HUES48 (cell line): ENCODE measurements around the gene PDZD2.

ENCODE experiments used
- H3K27ac ChIP-seq: one replicate; pipeline ENCODE4 v1.7.0; 2013; ENCODE audit warnings: low read depth, low read length, inconsistent platforms
- H3K27me3 ChIP-seq: 2 replicates; pipeline ENCODE4 v1.6.1; 2013; ENCODE audit warnings: mild to moderate bottlenecking, low read length; ENCODE audit not compliant: control insufficient read depth, insufficient read depth
- H3K36me3 ChIP-seq: 2 replicates; pipeline ENCODE4 v1.6.1; 2013; ENCODE audit warnings: low read length; ENCODE audit not compliant: control insufficient read depth, insufficient read depth
- H3K4me1 ChIP-seq: 2 replicates; pipeline ENCODE4 v1.6.1; 2013; ENCODE audit warnings: mild to moderate bottlenecking, low read length; ENCODE audit not compliant: control insufficient read depth, insufficient read depth
- H3K4me3 ChIP-seq: 2 replicates; pipeline ENCODE4 v1.5.1; 2013; ENCODE audit warnings: mild to moderate bottlenecking, low read depth, low read length
- H3K9ac ChIP-seq: 2 replicates; pipeline ENCODE4 v1.6.1; 2013; ENCODE audit warnings: mild to moderate bottlenecking, low read depth, low read length, moderate library complexity
- H3K9me3 ChIP-seq: 2 replicates; pipeline ENCODE4 v1.6.1; 2013; ENCODE audit warnings: low read length; ENCODE audit not compliant: control insufficient read depth, insufficient read depth

Gene PDZD2

GRCh38 chr5:32123058-32123805 lies 484.3 kb downstream of the PDZD2 start:
- H3K27ac ChIP-seq = no peak overlapping the region
- H3K36me3 ChIP-seq = peaks cover 82% of the 10 kb centered on the region

GRCh38 chr5:32123889-32124676 lies 485.2 kb downstream of the PDZD2 start:
- Histone ChIP-seq H3K36me3 (peaks cover 83% of the 10 kb centered on the region), H3K9ac (no peak overlapping the region), H3K4me1 (no peaks in the 10 kb centered on the region), H3K9me3 (no peaks in the 10 kb centered on the region), H3K4me3 (no peak overlapping the region), H3K27ac (no peak overlapping the region), H3K27me3 (no peaks in the 10 kb centered on the region)

More at GRCh38 chr5:32123058-32123805, 484.3 kb downstream of the PDZD2 start:
- no peaks in the 10 kb centered on the region for H3K27me3 ChIP-seq
- no peaks in the 10 kb centered on the region for H3K4me1 ChIP-seq
- H3K9me3 ChIP-seq = no peaks in the 10 kb centered on the region
- no peak overlapping the region for H3K9ac ChIP-seq
- H3K4me3 ChIP-seq = no peak overlapping the region

- Histone ChIP-seq H3K27ac (no peak overlapping the region), H3K36me3 (peaks cover 69% of the 10 kb centered on the region), H3K27me3 (no peaks in the 10 kb centered on the region), H3K4me3 (no peak overlapping the region), H3K4me1 (no peaks in the 10 kb centered on the region), H3K9me3 (no peaks in the 10 kb centered on the region), H3K9ac (no peak overlapping the region)
Observed at GRCh38 chr5:32126691-32127090, 487.8 kb downstream of the PDZD2 start.

- H3K4me1 ChIP-seq = no peaks in the 10 kb centered on the region
- H3K9me3 ChIP-seq = no peaks in the 10 kb centered on the region
Observed at GRCh38 chr5:32127711-32128110, 488.8 kb downstream of the PDZD2 start.

GRCh38 chr5:32129074-32129598 lies 490.2 kb downstream of the PDZD2 start:
- H3K4me1 ChIP-seq = no peaks in the 10 kb centered on the region
- H3K27ac ChIP-seq = no peak overlapping the region
- peaks cover 62% of the 10 kb centered on the region for H3K36me3 ChIP-seq
- H3K9me3 ChIP-seq = no peaks in the 10 kb centered on the region
- H3K4me3 ChIP-seq = no peak overlapping the region
- no peak overlapping the region for H3K9ac ChIP-seq
- no peaks in the 10 kb centered on the region for H3K27me3 ChIP-seq

More at GRCh38 chr5:32127711-32128110, 488.8 kb downstream of the PDZD2 start:
- Histone ChIP-seq H3K27ac (no peak overlapping the region), H3K9ac (no peak overlapping the region), H3K27me3 (no peaks in the 10 kb centered on the region), H3K36me3 (peaks cover 64% of the 10 kb centered on the region), H3K4me3 (no peak overlapping the region)

GRCh38 chr5:32130865-32131264 lies 491.9 kb downstream of the PDZD2 start:
- Histone ChIP-seq H3K4me3 (no peak overlapping the region), H3K4me1 (no peaks in the 10 kb centered on the region), H3K36me3 (peaks cover 64% of the 10 kb centered on the region), H3K27ac (no peak overlapping the region), H3K27me3 (no peaks in the 10 kb centered on the region), H3K9me3 (no peaks in the 10 kb centered on the region), H3K9ac (no peak overlapping the region)

- Histone ChIP-seq H3K27me3 (no peaks in the 10 kb centered on the region), H3K9ac (no peak overlapping the region), H3K36me3 (peaks cover 57% of the 10 kb centered on the region), H3K4me3 (no peak overlapping the region), H3K9me3 (no peaks in the 10 kb centered on the region), H3K4me1 (no peaks in the 10 kb centered on the region), H3K27ac (no peak overlapping the region)
Observed at GRCh38 chr5:32131604-32132003, 492.7 kb downstream of the PDZD2 start.

GRCh38 chr5:32132757-32133156 lies 493.8 kb downstream of the PDZD2 start:
- Histone ChIP-seq H3K9me3 (no peaks in the 10 kb centered on the region), H3K4me3 (no peak overlapping the region), H3K36me3 (peaks cover 48% of the 10 kb centered on the region)

GRCh38 chr5:32135086-32135485 lies 496.2 kb downstream of the PDZD2 start:
- no peaks in the 10 kb centered on the region for H3K9me3 ChIP-seq
- no peak overlapping the region for H3K4me3 ChIP-seq
- H3K4me1 ChIP-seq = no peaks in the 10 kb centered on the region
- no peak overlapping the region for H3K27ac ChIP-seq
- no peaks in the 10 kb centered on the region for H3K27me3 ChIP-seq
- peaks cover 60% of the 10 kb centered on the region for H3K36me3 ChIP-seq
- H3K9ac ChIP-seq = no peak overlapping the region

More at GRCh38 chr5:32132757-32133156, 493.8 kb downstream of the PDZD2 start:
- H3K27me3 ChIP-seq = no peaks in the 10 kb centered on the region
- no peak overlapping the region for H3K9ac ChIP-seq
- no peaks in the 10 kb centered on the region for H3K4me1 ChIP-seq
- no peak overlapping the region for H3K27ac ChIP-seq

- H3K36me3 ChIP-seq = peaks cover 56% of the 10 kb centered on the region
- no peaks in the 10 kb centered on the region for H3K4me1 ChIP-seq
- no peak overlapping the region for H3K4me3 ChIP-seq
- H3K27ac ChIP-seq = no peak overlapping the region
- no peaks in the 10 kb centered on the region for H3K9me3 ChIP-seq
- H3K9ac ChIP-seq = no peak overlapping the region
- no peaks in the 10 kb centered on the region for H3K27me3 ChIP-seq
Observed at GRCh38 chr5:32136342-32136741, 497.4 kb downstream of the PDZD2 start.
